ENCODE data around the gene ASNS. TPM values are rescaled to one million over a fixed set of nuclear protein-coding genes. Genes with fewer than 3 reads are reported as not detected.
"Not testable (repeated sequence)": the region's sequence is repeated elsewhere in the genome, so short reads cannot be mapped to it uniquely, and the experiment has no call there.

The ASNS gene, protein sequence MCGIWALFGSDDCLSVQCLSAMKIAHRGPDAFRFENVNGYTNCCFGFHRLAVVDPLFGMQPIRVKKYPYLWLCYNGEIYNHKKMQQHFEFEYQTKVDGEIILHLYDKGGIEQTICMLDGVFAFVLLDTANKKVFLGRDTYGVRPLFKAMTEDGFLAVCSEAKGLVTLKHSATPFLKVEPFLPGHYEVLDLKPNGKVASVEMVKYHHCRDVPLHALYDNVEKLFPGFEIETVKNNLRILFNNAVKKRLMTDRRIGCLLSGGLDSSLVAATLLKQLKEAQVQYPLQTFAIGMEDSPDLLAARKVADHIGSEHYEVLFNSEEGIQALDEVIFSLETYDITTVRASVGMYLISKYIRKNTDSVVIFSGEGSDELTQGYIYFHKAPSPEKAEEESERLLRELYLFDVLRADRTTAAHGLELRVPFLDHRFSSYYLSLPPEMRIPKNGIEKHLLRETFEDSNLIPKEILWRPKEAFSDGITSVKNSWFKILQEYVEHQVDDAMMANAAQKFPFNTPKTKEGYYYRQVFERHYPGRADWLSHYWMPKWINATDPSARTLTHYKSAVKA
- 1.3 TPM for total RNA-seq (2013)
- polyA plus RNA-seq (1 to 10 TPM in 2 of 3 donors, under 1 TPM in 1; 0.99 to 2.4 (median 2.3) TPM), polyA minus RNA-seq (0.16 and 0.97 TPM in 2 replicates), total RNA-seq (0.12 to 7.1 (median 0.59) reads per million in 11 experiments)

DNA sequence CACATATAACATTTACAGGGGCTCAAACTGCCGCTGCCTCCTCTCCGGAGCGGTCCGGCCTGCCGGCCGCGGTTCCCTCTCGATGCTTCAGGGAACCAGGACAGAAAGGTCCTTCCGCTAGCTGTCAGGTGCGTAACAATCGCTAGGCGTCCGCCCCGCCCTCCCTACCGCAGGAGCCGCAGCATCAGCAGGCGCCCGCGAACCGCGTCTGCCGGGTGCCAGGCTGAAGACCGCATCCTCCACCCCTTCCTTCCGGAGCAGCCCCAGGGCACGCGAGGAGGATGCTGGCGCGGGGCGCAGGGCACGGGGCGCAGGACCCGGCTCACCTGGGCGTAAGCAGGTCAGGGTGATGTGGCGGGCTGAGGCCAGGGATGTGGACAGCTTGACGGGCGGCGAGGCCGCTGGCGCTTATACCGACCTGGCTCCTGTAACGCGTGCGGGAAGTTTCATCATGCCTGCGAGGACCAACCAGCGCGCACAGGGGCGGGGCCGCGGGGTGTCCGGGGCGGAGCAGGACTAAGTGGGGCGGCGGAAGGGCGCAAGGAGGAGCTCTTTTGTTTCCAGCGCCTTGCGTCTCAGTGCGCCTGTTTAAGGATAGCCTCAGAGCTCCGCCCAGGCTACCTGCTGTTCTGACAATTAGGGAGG, at the start of gene ASNS:
TSS of gene ASNS (minus strand) at position 384 of the 645 bp plus-strand sequence. CDS start 3,252 bp downstream, outside the sequence.
- intact Hi-C loops (cut with micrococcal nuclease), result no loop called here
- Histone ChIP-seq H3K4me3 (replicated peaks in 1 of 3; ENCODE audit: low read depth in 2 of 3, low read length in 3 of 3) (peak within 1 kb of the TSS; percentile 31 to 78 (median 45)), H3K27me3 (ENCODE audit: control insufficient read depth in 2 of 2, insufficient read depth in 2 of 2, low read length in 2 of 2) (peaks cover 9 to 10% of the 10 kb centered on the region in 2 donors), H3K79me2 (ENCODE audit: insufficient read depth, low read length) (no peaks in the 10 kb centered on the region), H3K27ac (ENCODE audit: low read depth in 1 of 2, low read length in 2 of 2) (no peak within 1 kb of the TSS), H3K4me2 (replicated peaks; ENCODE audit: extremely low read depth, low read length, poor library complexity, severe bottlenecking) (peak within 1 kb of the TSS; percentile 87), H3K9ac (ENCODE audit: insufficient read depth, low read length, poor library complexity, severe bottlenecking) (peak within 1 kb of the TSS; percentile 54), H3K4me1 (ENCODE audit: control insufficient read depth in 1 of 2, insufficient read depth in 2 of 2, low read length in 2 of 2) (peaks cover 13 to 15% of the 10 kb centered on the region in 2 donors), H3K9me3 (replicated peaks in 1 of 2; ENCODE audit: control insufficient read depth in 1 of 2, insufficient read depth in 1 of 2, low read length in 2 of 2) (no peaks in the 10 kb centered on the region), H3K36me3 (replicated peaks in 1 of 2; ENCODE audit: control insufficient read depth in 1 of 2, insufficient read depth in 2 of 2, low read length in 2 of 2) (no peaks in the 10 kb centered on the region), H2AFZ (ENCODE audit: insufficient read depth, low read depth, low read length, poor library complexity, severe bottlenecking) (peak within 1 kb of the TSS; percentile 86), H4K20me1 (ENCODE audit: insufficient read depth, low read length) (no peaks in the 10 kb centered on the region)
- TF ChIP-seq, protein P1, sequence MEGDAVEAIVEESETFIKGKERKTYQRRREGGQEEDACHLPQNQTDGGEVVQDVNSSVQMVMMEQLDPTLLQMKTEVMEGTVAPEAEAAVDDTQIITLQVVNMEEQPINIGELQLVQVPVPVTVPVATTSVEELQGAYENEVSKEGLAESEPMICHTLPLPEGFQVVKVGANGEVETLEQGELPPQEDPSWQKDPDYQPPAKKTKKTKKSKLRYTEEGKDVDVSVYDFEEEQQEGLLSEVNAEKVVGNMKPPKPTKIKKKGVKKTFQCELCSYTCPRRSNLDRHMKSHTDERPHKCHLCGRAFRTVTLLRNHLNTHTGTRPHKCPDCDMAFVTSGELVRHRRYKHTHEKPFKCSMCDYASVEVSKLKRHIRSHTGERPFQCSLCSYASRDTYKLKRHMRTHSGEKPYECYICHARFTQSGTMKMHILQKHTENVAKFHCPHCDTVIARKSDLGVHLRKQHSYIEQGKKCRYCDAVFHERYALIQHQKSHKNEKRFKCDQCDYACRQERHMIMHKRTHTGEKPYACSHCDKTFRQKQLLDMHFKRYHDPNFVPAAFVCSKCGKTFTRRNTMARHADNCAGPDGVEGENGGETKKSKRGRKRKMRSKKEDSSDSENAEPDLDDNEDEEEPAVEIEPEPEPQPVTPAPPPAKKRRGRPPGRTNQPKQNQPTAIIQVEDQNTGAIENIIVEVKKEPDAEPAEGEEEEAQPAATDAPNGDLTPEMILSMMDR (IDR thresholded peaks at IDR 0.05), result no peak
- Mint-ChIP-seq H3K27me3 (ENCODE audit: low read depth in 3 of 3) (peaks cover 12 to 17% (median 17%) of the 10 kb centered on the region in 3 donors), H3K36me3 (no peaks in the 10 kb centered on the region), H3K4me1 (peaks cover 12% of the 10 kb centered on the region), H3K27ac (peak within 1 kb of the TSS in 3 of 7 donors; percentile 26 to 50 (median 41)), H3K9me3 (peaks cover 0 to 3% (median 0%) of the 10 kb centered on the region in 7 donors), H3K4me3 (peak within 1 kb of the TSS; percentile 81 to 87)
- WGBS (ENCODE audit: insufficient coverage), result under 1% methylated on average over 57 of the region's 58 CpGs
- DNase-seq, result peak; percentile 61 to 75 (median 71)

DNA sequence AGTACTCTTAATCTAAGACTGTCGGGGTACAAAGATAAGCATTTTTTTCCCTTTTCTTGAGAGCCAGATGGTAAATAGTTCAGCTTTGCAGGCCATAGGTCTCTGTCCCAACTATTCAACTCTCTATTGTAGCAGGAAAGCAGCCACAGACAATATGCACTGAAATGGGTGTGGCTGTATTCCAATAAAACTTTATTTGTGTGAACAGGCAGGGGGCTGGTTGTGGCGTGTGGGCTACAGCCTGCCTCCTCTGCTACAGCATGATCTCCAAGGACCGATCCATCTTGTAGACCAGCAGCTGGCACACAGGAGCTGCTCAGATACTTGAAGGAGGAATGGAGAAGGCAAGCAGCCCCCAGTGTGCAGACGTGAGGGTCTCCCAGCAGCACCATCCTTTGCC, 49.0 kb upstream of the ASNS start:
- H3K4me1 ChIP-seq (ENCODE audit: control insufficient read depth in 1 of 2, insufficient read depth in 2 of 2, low read length in 2 of 2); H3K36me3 ChIP-seq (replicated peaks in 1 of 2; ENCODE audit: control insufficient read depth in 1 of 2, insufficient read depth in 2 of 2, low read length in 2 of 2); H3K4me1 Mint-ChIP-seq; H3K27ac Mint-ChIP-seq; H3K27me3 Mint-ChIP-seq (ENCODE audit: low read depth in 3 of 3); H3K9me3 Mint-ChIP-seq; H3K9ac ChIP-seq (ENCODE audit: insufficient read depth, low read length, poor library complexity, severe bottlenecking); H3K79me2 ChIP-seq (ENCODE audit: insufficient read depth, low read length); H3K4me3 Mint-ChIP-seq; H3K9me3 ChIP-seq (replicated peaks in 1 of 2; ENCODE audit: control insufficient read depth in 1 of 2, insufficient read depth in 1 of 2, low read length in 2 of 2); H3K4me2 ChIP-seq (replicated peaks; ENCODE audit: extremely low read depth, low read length, poor library complexity, severe bottlenecking); H3K36me3 Mint-ChIP-seq; intact Hi-C loops (cut with micrococcal nuclease); H4K20me1 ChIP-seq (ENCODE audit: insufficient read depth, low read length); H2AFZ ChIP-seq (ENCODE audit: insufficient read depth, low read depth, low read length, poor library complexity, severe bottlenecking); H3K27ac ChIP-seq (ENCODE audit: low read depth in 1 of 2, low read length in 2 of 2); DNase-seq; H3K27me3 ChIP-seq (ENCODE audit: control insufficient read depth in 2 of 2, insufficient read depth in 2 of 2, low read length in 2 of 2); H3K4me3 ChIP-seq (replicated peaks in 1 of 3; ENCODE audit: low read depth in 2 of 3, low read length in 3 of 3): not testable (repeated sequence)
- no CpG with 5 or more reads among the region's 4 CpGs for WGBS (ENCODE audit: insufficient coverage)

DNA sequence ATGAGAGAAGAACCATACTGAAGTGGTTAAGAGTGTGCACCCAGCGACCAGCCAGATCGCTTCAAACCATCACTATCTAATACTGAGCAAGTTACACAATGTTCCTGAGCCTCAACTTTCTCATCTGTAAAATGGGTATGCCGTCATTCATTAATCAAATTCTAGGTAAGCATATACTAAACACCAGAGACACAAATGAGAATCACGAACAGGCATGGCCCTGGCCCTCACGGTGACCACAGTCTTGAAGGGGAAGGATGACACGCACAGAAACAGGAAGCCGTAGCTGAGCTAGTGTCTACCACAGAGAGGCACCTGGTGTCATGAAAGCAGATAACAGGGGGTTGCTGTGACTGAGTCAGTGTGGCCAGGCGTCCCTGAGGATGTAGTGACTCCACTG, 43.1 kb upstream of the ASNS start:
- H3K27me3 ChIP-seq (ENCODE audit: control insufficient read depth in 2 of 2, insufficient read depth in 2 of 2, low read length in 2 of 2); H3K36me3 Mint-ChIP-seq; intact Hi-C loops (cut with micrococcal nuclease); H3K4me1 Mint-ChIP-seq; H3K9ac ChIP-seq (ENCODE audit: insufficient read depth, low read length, poor library complexity, severe bottlenecking); H2AFZ ChIP-seq (ENCODE audit: insufficient read depth, low read depth, low read length, poor library complexity, severe bottlenecking); H3K4me1 ChIP-seq (ENCODE audit: control insufficient read depth in 1 of 2, insufficient read depth in 2 of 2, low read length in 2 of 2); H3K9me3 ChIP-seq (replicated peaks in 1 of 2; ENCODE audit: control insufficient read depth in 1 of 2, insufficient read depth in 1 of 2, low read length in 2 of 2); H3K27me3 Mint-ChIP-seq (ENCODE audit: low read depth in 3 of 3); H4K20me1 ChIP-seq (ENCODE audit: insufficient read depth, low read length); H3K27ac ChIP-seq (ENCODE audit: low read depth in 1 of 2, low read length in 2 of 2); H3K9me3 Mint-ChIP-seq; DNase-seq; H3K27ac Mint-ChIP-seq; H3K36me3 ChIP-seq (replicated peaks in 1 of 2; ENCODE audit: control insufficient read depth in 1 of 2, insufficient read depth in 2 of 2, low read length in 2 of 2); H3K79me2 ChIP-seq (ENCODE audit: insufficient read depth, low read length); H3K4me3 ChIP-seq (replicated peaks in 1 of 3; ENCODE audit: low read depth in 2 of 3, low read length in 3 of 3); H3K4me3 Mint-ChIP-seq; H3K4me2 ChIP-seq (replicated peaks; ENCODE audit: extremely low read depth, low read length, poor library complexity, severe bottlenecking): not testable (repeated sequence)
- 100% methylated on average over 1 of the region's 8 CpGs for WGBS (ENCODE audit: insufficient coverage)
